Measurements from ENCODE around the gene CLDN4.

CLDN4 gene

DNA sequence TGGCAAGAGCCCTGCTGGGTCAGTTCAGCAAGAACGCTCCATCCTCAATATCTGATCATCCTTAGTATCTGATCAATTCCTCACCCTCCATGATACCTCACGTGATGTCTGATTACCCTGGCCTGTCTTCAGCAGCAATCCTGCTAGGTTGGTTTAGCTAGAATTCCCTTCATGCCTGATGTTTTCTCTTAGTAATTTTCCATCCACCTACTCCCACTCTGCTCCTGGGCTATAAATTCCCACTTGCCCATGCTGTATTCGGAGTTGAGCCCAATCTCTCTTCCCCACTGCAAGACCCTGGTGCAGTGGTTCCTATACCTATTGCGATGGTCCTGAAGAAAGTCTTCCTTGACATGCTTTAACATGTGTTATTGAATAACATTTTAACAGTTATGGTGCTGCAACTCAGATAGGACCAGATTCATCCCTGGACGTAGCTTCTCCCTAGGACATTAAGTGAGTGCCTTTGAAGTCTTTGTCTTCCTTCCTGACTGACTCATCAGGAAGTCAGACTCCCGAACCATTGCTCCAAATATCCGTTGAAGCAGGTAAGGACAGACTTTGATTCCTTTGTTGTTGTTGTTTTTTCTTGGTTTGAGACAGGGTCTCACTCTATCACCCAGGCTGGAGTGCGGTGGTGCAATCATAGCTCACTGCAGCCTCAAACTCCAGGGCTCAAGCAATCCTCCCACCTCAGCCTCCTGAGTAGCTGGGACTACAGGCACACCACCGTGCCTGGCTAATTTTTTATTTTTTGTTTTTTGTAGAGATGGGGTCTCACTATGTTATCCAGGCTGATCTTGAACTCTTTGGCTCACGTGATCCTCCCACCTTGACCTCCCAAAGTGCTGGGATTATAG, 31.3 kb upstream of the CLDN4 start:
- no peak for TF ChIP-seq CTCF (IDR thresholded peaks at IDR 0.05; ENCODE audit: low read depth, low read length)
- Histone ChIP-seq H3K9me3 (ENCODE audit: severe bottlenecking) (no peaks in the 10 kb centered on the region), H3K27me3 (ENCODE audit: insufficient read depth, low read depth, severe bottlenecking) (no peaks in the 10 kb centered on the region), H3K36me3 (no peaks in the 10 kb centered on the region), H3K4me3 (ENCODE audit: low read depth, low read length) (no peak overlapping the region), H3K27ac (no peak overlapping the region)
- DNase-seq = no peak

DNA sequence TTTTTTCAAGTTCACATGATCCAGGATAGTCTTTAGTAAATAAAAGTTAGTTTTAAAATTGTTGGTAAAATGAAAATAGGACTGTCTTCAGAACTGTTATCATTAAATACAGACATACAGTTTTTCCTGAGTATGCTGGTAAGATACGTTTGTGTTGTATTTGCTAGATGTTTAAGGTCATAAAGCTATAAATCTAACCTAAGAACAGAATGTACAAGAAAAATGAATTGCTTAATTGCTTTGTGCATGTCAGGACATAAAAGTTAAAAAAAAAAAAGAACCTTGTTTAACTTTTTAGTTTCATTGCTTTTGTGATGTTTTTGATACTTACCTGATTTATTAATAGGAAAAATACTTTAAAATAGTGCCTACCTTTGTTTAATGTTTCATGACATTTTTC, 29.2 kb upstream of the CLDN4 start:
- DNase-seq = no peak
- Histone ChIP-seq H3K27ac (no peak overlapping the region), H3K4me3 (ENCODE audit: low read depth, low read length) (no peak overlapping the region), H3K27me3 (ENCODE audit: insufficient read depth, low read depth, severe bottlenecking) (no peaks in the 10 kb centered on the region), H3K36me3 (no peaks in the 10 kb centered on the region), H3K9me3 (ENCODE audit: severe bottlenecking) (no peaks in the 10 kb centered on the region)
- TF ChIP-seq CTCF (IDR thresholded peaks at IDR 0.05; ENCODE audit: low read depth, low read length) = no peak

- no peaks in the 10 kb centered on the region for H3K27me3 ChIP-seq (ENCODE audit: insufficient read depth, low read depth, severe bottlenecking)
- no peak for TF ChIP-seq CTCF (IDR thresholded peaks at IDR 0.05; ENCODE audit: low read depth, low read length)
- no peak overlapping the region for H3K27ac ChIP-seq
- H3K4me3 ChIP-seq (ENCODE audit: low read depth, low read length) = no peak overlapping the region
- H3K9me3 ChIP-seq (ENCODE audit: severe bottlenecking) = no peaks in the 10 kb centered on the region
- DNase-seq = no peak
- no peaks in the 10 kb centered on the region for H3K36me3 ChIP-seq
Observed at GRCh38 chr7:73802459-73802858, 28.3 kb upstream of the CLDN4 start.

DNA sequence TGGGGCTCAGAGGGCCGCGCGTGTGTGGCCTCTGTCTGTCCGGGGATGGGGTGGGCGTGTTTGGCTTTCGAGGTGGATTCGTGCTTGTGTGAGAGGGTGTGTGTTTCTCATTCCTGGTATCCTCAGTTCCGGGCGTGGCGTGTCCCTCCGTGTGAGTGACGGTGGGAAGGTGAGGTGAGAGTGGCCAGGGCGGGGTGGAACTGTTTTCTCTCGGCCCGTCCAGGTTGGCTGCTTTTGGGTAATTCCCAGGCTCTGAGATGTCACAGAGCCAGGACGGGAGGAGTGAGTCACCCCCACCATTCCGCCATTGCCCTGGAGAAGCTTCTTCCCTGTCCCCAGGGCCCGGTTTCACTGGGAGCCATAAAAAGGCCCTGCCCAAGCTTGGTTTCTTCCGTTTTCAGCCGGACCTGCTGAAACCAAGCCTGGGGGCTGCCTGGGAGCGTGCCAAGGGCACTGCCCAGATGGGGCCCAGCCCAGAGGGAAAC, 21.3 kb upstream of the CLDN4 start:
- Histone ChIP-seq H3K36me3 (no peaks in the 10 kb centered on the region), H3K27ac (no peak overlapping the region), H3K9me3 (ENCODE audit: severe bottlenecking) (no peaks in the 10 kb centered on the region), H3K4me3 (ENCODE audit: low read depth, low read length) (no peak overlapping the region), H3K27me3 (ENCODE audit: insufficient read depth, low read depth, severe bottlenecking) (no peaks in the 10 kb centered on the region)
- no peak for DNase-seq
- no peak for TF ChIP-seq CTCF (IDR thresholded peaks at IDR 0.05; ENCODE audit: low read depth, low read length)

DNA sequence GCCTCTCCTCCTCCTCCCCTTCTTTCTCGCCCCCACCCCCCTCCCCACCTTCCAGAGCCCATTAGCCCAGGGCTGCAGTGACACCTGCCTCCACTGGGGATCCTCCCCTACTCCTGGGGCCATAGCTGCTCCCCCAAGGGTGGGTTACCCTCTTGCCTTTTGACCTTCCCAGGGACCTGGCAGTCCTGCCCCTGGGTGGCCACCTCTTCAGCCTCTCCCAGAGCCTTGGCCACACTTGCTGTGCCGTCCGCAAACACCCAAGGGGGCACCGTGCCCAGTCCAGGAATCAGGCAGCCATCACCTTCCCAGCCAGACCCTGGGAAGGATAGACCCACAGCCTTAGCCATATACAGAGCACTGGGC, 19.8 kb upstream of the CLDN4 start:
- peak; percentile 27; the same call in 1 of the 2 replicates for TF ChIP-seq CTCF (IDR thresholded peaks at IDR 0.05; ENCODE audit: low read depth, low read length)
- no peaks in the 10 kb centered on the region for H3K27me3 ChIP-seq (ENCODE audit: insufficient read depth, low read depth, severe bottlenecking)
- H3K27ac ChIP-seq = no peak overlapping the region
- no peaks in the 10 kb centered on the region for H3K36me3 ChIP-seq
- H3K4me3 ChIP-seq (ENCODE audit: low read depth, low read length) = no peak overlapping the region
- no peak for DNase-seq
- no peaks in the 10 kb centered on the region for H3K9me3 ChIP-seq (ENCODE audit: severe bottlenecking)
